Nephron (organoid): ENCODE measurements around the gene GPR26.

ENCODE experiments used
- H3K27ac Mint-ChIP-seq, 3 experiments: 2 replicates each; pipeline ENCODE4 v1.8.0; 2020; ENCODE audit warnings: mixed read lengths in 3 of 3, mild to moderate bottlenecking in 2 of 3, moderate library complexity in 1 of 3
- H3K27me3 Mint-ChIP-seq: 2 replicates; pipeline ENCODE4 v1.8.0; 2021; ENCODE audit warnings: low read depth, mild to moderate bottlenecking, moderate library complexity, mixed read lengths
- H3K36me3 Mint-ChIP-seq: 2 replicates; pipeline ENCODE4 v1.8.0; 2020; ENCODE audit warnings: low read depth, mixed read lengths
- H3K4me1 Mint-ChIP-seq: 2 replicates; pipeline ENCODE4 v1.8.0; 2020; ENCODE audit warnings: mixed read lengths
- H3K4me3 Mint-ChIP-seq, 3 experiments: 2 replicates each; pipeline ENCODE4 v1.8.0; 2020; ENCODE audit warnings: mild to moderate bottlenecking in 3 of 3, mixed read lengths in 3 of 3, moderate library complexity in 2 of 3
- H3K9me3 Mint-ChIP-seq: 2 replicates; pipeline ENCODE4 v1.8.0; 2020; ENCODE audit warnings: mixed read lengths
- TF ChIP-seq, protein P1 (sequence below), 3 experiments: fragments of 200-600 bp; sonication (generic); IDR thresholded peaks; one replicate each; pipeline ENCODE4 v1.5.0; 2021; ENCODE audit warnings: antibody characterized with exemption in 3 of 3; ENCODE audit not compliant: unreplicated experiment in 3 of 3

GPR26 gene

GRCh38 chr10:123640016-123640535 lies 26.1 kb upstream of the GPR26 start:
- Mint-ChIP-seq H3K27ac (no peak overlapping the region), H3K4me1 (no peaks in the 10 kb centered on the region), H3K4me3 (no peak overlapping the region), H3K9me3 (no peaks in the 10 kb centered on the region), H3K36me3 (no peaks in the 10 kb centered on the region), H3K27me3 (peaks cover 55% of the 10 kb centered on the region)
- TF ChIP-seq, protein P1, sequence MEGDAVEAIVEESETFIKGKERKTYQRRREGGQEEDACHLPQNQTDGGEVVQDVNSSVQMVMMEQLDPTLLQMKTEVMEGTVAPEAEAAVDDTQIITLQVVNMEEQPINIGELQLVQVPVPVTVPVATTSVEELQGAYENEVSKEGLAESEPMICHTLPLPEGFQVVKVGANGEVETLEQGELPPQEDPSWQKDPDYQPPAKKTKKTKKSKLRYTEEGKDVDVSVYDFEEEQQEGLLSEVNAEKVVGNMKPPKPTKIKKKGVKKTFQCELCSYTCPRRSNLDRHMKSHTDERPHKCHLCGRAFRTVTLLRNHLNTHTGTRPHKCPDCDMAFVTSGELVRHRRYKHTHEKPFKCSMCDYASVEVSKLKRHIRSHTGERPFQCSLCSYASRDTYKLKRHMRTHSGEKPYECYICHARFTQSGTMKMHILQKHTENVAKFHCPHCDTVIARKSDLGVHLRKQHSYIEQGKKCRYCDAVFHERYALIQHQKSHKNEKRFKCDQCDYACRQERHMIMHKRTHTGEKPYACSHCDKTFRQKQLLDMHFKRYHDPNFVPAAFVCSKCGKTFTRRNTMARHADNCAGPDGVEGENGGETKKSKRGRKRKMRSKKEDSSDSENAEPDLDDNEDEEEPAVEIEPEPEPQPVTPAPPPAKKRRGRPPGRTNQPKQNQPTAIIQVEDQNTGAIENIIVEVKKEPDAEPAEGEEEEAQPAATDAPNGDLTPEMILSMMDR (IDR thresholded peaks at IDR 0.05; ENCODE audit: unreplicated experiment in 3 of 3) = no peak

- no peak overlapping the region for H3K4me3 Mint-ChIP-seq
- no peaks in the 10 kb centered on the region for H3K36me3 Mint-ChIP-seq
- TF ChIP-seq, protein P1 (IDR thresholded peaks at IDR 0.05; ENCODE audit: unreplicated experiment in 3 of 3) = no peak
- H3K9me3 Mint-ChIP-seq = no peaks in the 10 kb centered on the region
- no peak overlapping the region for H3K27ac Mint-ChIP-seq
- H3K27me3 Mint-ChIP-seq = peaks cover 59% of the 10 kb centered on the region
- no peaks in the 10 kb centered on the region for H3K4me1 Mint-ChIP-seq
These were observed 23.9 kb upstream of the GPR26 start for GRCh38 chr10:123642293-123642692.

- H3K4me3 Mint-ChIP-seq = no peak overlapping the region
- no peak overlapping the region for H3K27ac Mint-ChIP-seq
- no peaks in the 10 kb centered on the region for H3K4me1 Mint-ChIP-seq
- H3K9me3 Mint-ChIP-seq = no peaks in the 10 kb centered on the region
- peaks cover 62% of the 10 kb centered on the region for H3K27me3 Mint-ChIP-seq
- H3K36me3 Mint-ChIP-seq = no peaks in the 10 kb centered on the region
- TF ChIP-seq, protein P1 (IDR thresholded peaks at IDR 0.05; ENCODE audit: unreplicated experiment in 3 of 3) = peak in 1 of 3 experiments; percentile 23
These were observed 23.5 kb upstream of the GPR26 start for GRCh38 chr10:123642697-123643096.

DNA sequence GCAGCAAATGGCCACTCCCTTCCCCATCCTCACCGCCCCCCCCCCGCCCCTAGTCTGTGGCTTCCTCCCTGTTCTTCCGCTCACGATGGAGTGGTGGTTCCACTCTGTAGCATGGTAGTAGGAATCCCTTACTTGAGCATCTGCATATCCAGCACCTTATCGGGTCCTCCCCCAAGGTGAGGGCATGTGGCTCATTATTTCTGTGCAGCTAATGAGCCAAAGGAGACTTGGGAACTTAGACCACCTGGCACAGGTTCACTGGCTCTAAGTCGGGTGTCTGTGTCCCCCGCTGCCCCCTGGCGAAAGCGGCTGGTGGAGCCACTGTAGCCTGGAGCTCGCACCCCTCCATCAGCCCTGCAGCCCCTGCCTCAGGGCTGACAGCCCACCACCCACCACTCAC lies 22.8 kb upstream of the GPR26 start:
- TF ChIP-seq, protein P1 (IDR thresholded peaks at IDR 0.05; ENCODE audit: unreplicated experiment in 3 of 3) = no peak
- Mint-ChIP-seq H3K36me3 (no peaks in the 10 kb centered on the region), H3K4me3 (no peak overlapping the region), H3K9me3 (no peaks in the 10 kb centered on the region), H3K4me1 (no peaks in the 10 kb centered on the region), H3K27me3 (peaks cover 60% of the 10 kb centered on the region), H3K27ac (no peak overlapping the region)

- H3K9me3 Mint-ChIP-seq = no peaks in the 10 kb centered on the region
- TF ChIP-seq, protein P1 (IDR thresholded peaks at IDR 0.05; ENCODE audit: unreplicated experiment in 3 of 3) = no peak
- H3K27me3 Mint-ChIP-seq = peaks cover 72% of the 10 kb centered on the region
- no peaks in the 10 kb centered on the region for H3K4me1 Mint-ChIP-seq
- no peak overlapping the region for H3K4me3 Mint-ChIP-seq
- no peaks in the 10 kb centered on the region for H3K36me3 Mint-ChIP-seq
- H3K27ac Mint-ChIP-seq = no peak overlapping the region
These were observed 21.1 kb upstream of the GPR26 start for GRCh38 chr10:123645016-123645415.

DNA sequence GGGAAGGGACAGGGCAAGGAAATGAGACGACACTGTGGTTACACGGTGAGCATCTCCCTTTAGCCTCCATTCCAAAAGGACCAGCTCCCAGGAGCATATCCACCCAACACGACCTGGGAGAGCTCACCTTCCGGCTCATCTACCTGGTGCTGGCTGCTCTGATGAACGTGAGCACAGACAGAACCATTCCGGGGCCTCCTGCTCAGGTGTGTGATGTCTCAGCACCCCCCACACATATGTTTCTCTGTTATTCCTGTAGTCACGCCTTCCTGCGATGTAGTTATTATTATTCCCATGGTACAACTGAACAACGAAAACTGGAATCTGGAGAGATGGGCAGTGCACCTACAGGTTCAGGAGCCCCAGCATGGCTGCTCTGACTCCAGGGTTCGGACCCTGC lies 20.5 kb upstream of the GPR26 start:
- TF ChIP-seq, protein P1 (IDR thresholded peaks at IDR 0.05; ENCODE audit: unreplicated experiment in 3 of 3) = no peak
- Mint-ChIP-seq H3K4me1 (no peaks in the 10 kb centered on the region), H3K9me3 (no peaks in the 10 kb centered on the region)

More for the DNA sequence above, 20.5 kb upstream of the GPR26 start:
- Mint-ChIP-seq H3K36me3 (no peaks in the 10 kb centered on the region), H3K27ac (no peak overlapping the region), H3K4me3 (no peak overlapping the region), H3K27me3 (peaks cover 70% of the 10 kb centered on the region)
